Gastroesophageal sphincter (tissue), 4 donors: ENCODE results near the gene CDK17. TPM values are rescaled to one million over a fixed set of nuclear protein-coding genes. Genes with fewer than 3 reads are reported as not detected.
"Not testable (repeated sequence)": the region's sequence is repeated elsewhere in the genome, so short reads cannot be mapped to it uniquely, and the experiment has no call there.

Experiments used
- ATAC-seq: fragments of 150-250 bp; one replicate; pipeline ENCODE4 v1.9.1; 2016; ENCODE audit warnings: mild to moderate bottlenecking, moderate library complexity
- H3K27ac ChIP-seq, 4 donors: fragments of 200-600 bp; sonication (generic) in 3 of 4; 1 replicate in 3 of 4; 2 replicates in 1 of 4; pipeline ENCODE4 v1.5.1; 2016 to 2019
- H3K27me3 ChIP-seq: fragments of 200-600 bp; sonication (generic); one replicate; pipeline ENCODE4 v1.5.1; 2019
- H3K36me3 ChIP-seq, 2 donors: fragments of 200-600 bp; sonication (generic); one replicate each; pipeline ENCODE4 v1.5.1; 2019; ENCODE audit warnings: control low read depth in 1 of 2
- H3K4me1 ChIP-seq, 3 donors: fragments of 200-600 bp; sonication (generic); 1 replicate in 2 of 3; 2 replicates in 1 of 3; pipeline ENCODE4 v1.5.1; 2016 to 2019; ENCODE audit warnings: control low read depth in 2 of 3
- H3K4me3 ChIP-seq, 2 donors: fragments of 200-600 bp; sonication (generic); one replicate each; pipeline ENCODE4 v1.5.1; 2019; ENCODE audit warnings: mild to moderate bottlenecking in 1 of 2, moderate library complexity in 1 of 2
- H3K9me3 ChIP-seq, 3 donors: fragments of 200-600 bp; sonication (generic); one replicate each; pipeline ENCODE4 v1.5.1; 2017 to 2019; ENCODE audit warnings: control low read depth in 2 of 3
- CTCF ChIP-seq, 4 experiments: fragments of 200-600 bp in 2 of 4; fragments of 450-650 bp in 2 of 4; sonication (generic) in 1 of 4; IDR thresholded peaks; one replicate each; pipeline ENCODE4 v1.5.1; 2017 to 2019; ENCODE audit warnings: antibody characterized with exemption in 4 of 4, mild to moderate bottlenecking in 2 of 4, moderate library complexity in 2 of 4
- EP300 ChIP-seq: sonication (generic); formaldehyde crosslinking; IDR thresholded peaks from one replicate; pipeline ENCODE4 v1.6.1; 2017; ENCODE audit warnings: antibody characterized with exemption, mild to moderate bottlenecking
- POLR2A ChIP-seq, 2 donors: fragments of 450-650 bp; IDR thresholded peaks; one replicate each; pipeline ENCODE4 v1.6.1; 2017; ENCODE audit warnings: antibody characterized with exemption in 2 of 2, mild to moderate bottlenecking in 2 of 2, moderate library complexity in 1 of 2
- POLR2AphosphoS5 ChIP-seq: sonication (generic); formaldehyde crosslinking; IDR thresholded peaks from one replicate; pipeline ENCODE4 v1.6.1; 2017; ENCODE audit warnings: antibody characterized with exemption
- WGBS, 2 donors: methylation state at CpG; one replicate each; pipeline ENCODE4 v1.1.5; 2018; ENCODE audit warnings: low coverage in 1 of 2; 5-methylcytosine and 5-hydroxymethylcytosine counted together
- total RNA-seq, 4 donors: library from RNA; depleted of rRNA; stranded (reverse); fragments of >200 nt; gene quantifications; one replicate each; pipeline ENCODE4 v1.1.0, GENCODE V29; 2016

Gene CDK17
- total RNA-seq, 4 donors from 2014 or later, result 54.4 to 77.9 (median 62.9) TPM

- 5 to 42% methylated on average over 2 to 3 of the region's 5 CpGs for WGBS, 2 donors
- peaks cover 0 to 3% of the 10 kb centered on the region in 2 donors for H3K36me3 ChIP-seq
- H3K27ac ChIP-seq, result peak overlapping the region; percentile 68 to 75 (median 72)
Measured at GRCh38 chr12:96347130-96347699, 53.0 kb downstream of the CDK17 start.

GRCh38 chr12:96346716-96347115 is 53.5 kb downstream of the CDK17 start:
- Histone ChIP-seq H3K4me1 (peaks cover 2 to 40% (median 6%) of the 10 kb centered on the region in 3 donors), H3K27ac (peak overlapping the region; percentile 49 to 75 (median 72)), H3K4me3 (peak overlapping the region; percentile 34 to 35), H3K9me3 (peaks cover 0 to 21% (median 0%) of the 10 kb centered on the region in 3 donors)
- WGBS, 2 donors, result 13 to 16% methylated on average over 4 of the region's 4 CpGs
- H3K36me3 ChIP-seq, H3K27me3 ChIP-seq, ATAC-seq: not testable (repeated sequence)

More at GRCh38 chr12:96347130-96347699, 53.0 kb downstream of the CDK17 start:
- TF ChIP-seq EP300 (no peak), CTCF (IDR thresholded peaks at IDR 0.05) (no peak), POLR2A (IDR thresholded peaks at IDR 0.05) (no peak), POLR2AphosphoS5 (no peak)
- peaks cover 7 to 45% (median 9%) of the 10 kb centered on the region in 3 donors for H3K4me1 ChIP-seq
- no peaks in the 10 kb centered on the region for H3K27me3 ChIP-seq
- peaks cover 0 to 21% (median 0%) of the 10 kb centered on the region in 3 donors for H3K9me3 ChIP-seq
- ATAC-seq, result no peak
- H3K4me3 ChIP-seq, result peak overlapping the region; percentile 34 to 35

- Histone ChIP-seq H3K9me3 (peaks cover 0 to 21% (median 0%) of the 10 kb centered on the region in 3 donors), H3K4me1 (peaks cover 0 to 37% (median 0%) of the 10 kb centered on the region in 3 donors), H3K36me3 (peaks cover 0 to 3% of the 10 kb centered on the region in 2 donors), H3K4me3 (no peak overlapping the region), H3K27ac (no peak overlapping the region), H3K27me3 (no peaks in the 10 kb centered on the region)
- WGBS, 2 donors, result 72 to 98% methylated on average over 3 of the region's 3 CpGs
- TF ChIP-seq POLR2A (IDR thresholded peaks at IDR 0.05) (no peak), EP300 (no peak), CTCF (IDR thresholded peaks at IDR 0.05) (no peak), POLR2AphosphoS5 (no peak)
- ATAC-seq, result no peak
Measured at GRCh38 chr12:96344124-96344695, 56.0 kb downstream of the CDK17 start.

- Histone ChIP-seq H3K27me3 (no peaks in the 10 kb centered on the region), H3K27ac (no peak overlapping the region), H3K36me3 (peaks cover 0 to 3% of the 10 kb centered on the region in 2 donors), H3K4me1 (peaks cover 0 to 43% (median 0%) of the 10 kb centered on the region in 3 donors), H3K4me3 (no peak overlapping the region), H3K9me3 (peaks cover 0 to 21% (median 0%) of the 10 kb centered on the region in 3 donors)
- ATAC-seq, result no peak
- no peak for TF ChIP-seq POLR2AphosphoS5
- TF ChIP-seq EP300, result no peak
- TF ChIP-seq POLR2A (IDR thresholded peaks at IDR 0.05), result no peak
- no peak for TF ChIP-seq CTCF (IDR thresholded peaks at IDR 0.05)
- 93 to 94% methylated on average over 3 of the region's 3 CpGs for WGBS, 2 donors
Measured at GRCh38 chr12:96343347-96343954, 56.8 kb downstream of the CDK17 start.

- 90 to 100% methylated on average over 2 to 5 of the region's 5 CpGs for WGBS, 2 donors
- not testable (repeated sequence) for H3K27me3 ChIP-seq, H3K36me3 ChIP-seq, H3K4me3 ChIP-seq, ATAC-seq
- peaks cover 0 to 23% (median 0%) of the 10 kb centered on the region in 3 donors for H3K4me1 ChIP-seq
- peaks cover 0 to 27% (median 0%) of the 10 kb centered on the region in 3 donors for H3K9me3 ChIP-seq
- peak overlapping the region in 1 of 4 donors; percentile 29 for H3K27ac ChIP-seq
Measured at GRCh38 chr12:96339666-96340065, 60.6 kb downstream of the CDK17 start.
